GM21526 (cell line): ENCODE results near the gene CTIF.
"Not testable (repeated sequence)": the region's sequence is repeated elsewhere in the genome, so short reads cannot be mapped to it uniquely, and the experiment has no call there.

ENCODE experiments used
- ATAC-seq: cut with Tn5 transposase; IDR thresholded peaks from one replicate; pipeline ENCODE4 v1.9.1; 2021; ENCODE audit warnings: moderate library complexity; ENCODE audit not compliant: unreplicated experiment, low FRiP score

CTIF gene

GRCh38 chr18:48638451-48638850 is 99.6 kb downstream of the CTIF start:
- no peak for ATAC-seq

GRCh38 chr18:48638896-48639771 is 100.3 kb downstream of the CTIF start:
- no peak for ATAC-seq

- ATAC-seq, result no peak
These were observed 101.1 kb downstream of the CTIF start for GRCh38 chr18:48639772-48640432.

DNA sequence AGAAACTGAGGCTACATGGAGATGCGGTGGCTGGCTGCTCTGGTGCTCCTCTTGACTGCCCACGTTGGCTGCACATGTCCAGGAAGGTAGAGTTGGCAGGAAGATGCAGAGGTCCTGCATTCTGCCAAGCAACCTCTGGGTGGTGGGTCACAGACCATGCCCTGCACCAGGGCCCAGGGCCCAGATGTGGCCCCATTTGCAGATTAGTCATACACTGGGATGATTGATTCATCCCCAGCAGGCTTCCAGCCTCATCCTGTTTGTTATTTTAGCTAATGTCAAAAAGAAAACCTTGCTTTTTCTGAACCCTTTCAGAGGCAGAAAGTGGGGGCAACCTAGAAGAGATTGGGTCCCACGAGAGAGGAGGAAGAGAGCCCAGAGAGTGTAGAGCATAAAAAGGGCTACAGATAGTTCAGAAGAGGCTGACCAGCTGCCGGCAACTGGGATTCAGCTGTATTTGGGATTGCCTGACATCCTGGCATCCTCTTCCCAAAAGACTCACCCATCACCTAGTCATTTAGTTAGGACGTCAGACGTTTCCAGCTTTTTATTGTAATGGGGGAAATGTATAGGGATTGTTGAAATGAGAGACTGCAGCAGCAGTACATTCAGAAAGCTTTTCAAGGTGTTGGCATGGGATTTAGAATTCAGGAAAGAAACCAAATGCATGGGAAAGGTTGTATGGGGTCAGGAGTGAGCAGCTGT is 101.9 kb downstream of the CTIF start:
- ATAC-seq, result no peak

DNA sequence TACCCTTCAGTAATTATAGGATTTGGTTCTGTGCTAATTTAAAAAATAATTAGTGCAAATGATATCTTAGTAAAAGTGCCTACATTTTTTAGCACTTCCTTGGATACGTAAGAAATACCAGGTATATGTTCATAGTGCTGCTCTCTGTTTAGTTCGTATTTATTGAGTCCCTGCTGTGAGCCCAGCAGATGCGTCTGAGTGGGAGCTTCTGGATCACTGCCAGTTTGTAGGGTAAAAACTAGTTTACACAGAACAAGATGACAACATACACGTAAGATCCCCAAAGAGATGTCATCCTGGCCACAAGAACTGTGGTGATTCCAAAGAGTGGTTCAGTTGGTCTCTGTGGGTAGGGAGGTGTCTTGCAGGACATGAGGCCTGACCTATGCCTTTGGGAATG is 103.2 kb downstream of the CTIF start:
- ATAC-seq, result no peak

DNA sequence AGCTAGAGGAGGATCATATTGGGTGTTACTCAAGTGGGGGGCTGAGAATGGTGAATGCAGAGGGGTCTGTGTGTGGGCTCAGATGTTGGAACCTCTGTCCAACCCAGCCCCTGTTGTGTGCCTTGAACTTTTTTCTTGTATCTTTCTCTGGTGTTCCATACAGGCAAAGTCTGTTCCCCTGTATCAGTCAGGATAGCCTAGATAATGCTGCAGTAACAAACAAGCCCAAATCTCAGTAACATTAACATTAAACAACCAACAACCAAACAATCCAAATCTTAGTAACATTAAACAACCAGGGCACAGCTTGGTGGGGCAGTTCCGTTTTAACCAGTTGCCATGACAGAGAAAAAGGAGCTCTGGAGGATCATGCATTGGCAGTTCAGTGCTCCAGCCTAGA is 103.7 kb downstream of the CTIF start:
- no peak for ATAC-seq

GRCh38 chr18:48643262-48643661 is 104.4 kb downstream of the CTIF start:
- ATAC-seq, result no peak

GRCh38 chr18:48644029-48644428 is 105.2 kb downstream of the CTIF start:
- no peak for ATAC-seq

DNA sequence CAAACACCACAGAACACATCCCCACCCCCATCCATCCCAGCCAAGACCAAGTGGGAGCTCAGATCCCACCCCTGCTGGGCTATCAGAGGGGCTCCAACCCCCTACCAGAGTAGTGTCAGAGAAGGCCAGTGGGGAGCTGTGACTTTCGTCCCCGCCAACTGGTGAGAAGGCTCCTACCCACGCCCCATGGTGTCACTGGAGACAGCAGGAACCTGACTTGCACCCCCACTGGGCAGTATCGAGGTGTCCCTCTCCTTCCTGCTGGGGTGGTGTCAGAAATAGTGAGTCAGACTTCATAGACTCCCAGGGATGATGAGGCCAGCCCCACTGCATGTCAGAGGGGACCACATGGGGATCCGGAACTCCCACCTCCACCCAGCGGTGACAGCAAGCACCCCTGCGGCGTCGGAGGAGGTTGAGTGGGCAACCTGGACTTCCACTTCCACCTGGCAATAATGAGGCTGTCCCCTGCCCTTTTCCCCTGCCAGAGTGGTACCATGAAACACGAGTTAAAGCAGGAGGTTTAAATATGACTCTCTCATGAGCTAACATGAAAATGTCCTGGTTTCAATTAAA is 106.7 kb downstream of the CTIF start:
- no peak for ATAC-seq

GRCh38 chr18:48646976-48647375 is 108.1 kb downstream of the CTIF start:
- no peak for ATAC-seq

GRCh38 chr18:48649231-48649630 is 110.4 kb downstream of the CTIF start:
- no peak for ATAC-seq

DNA sequence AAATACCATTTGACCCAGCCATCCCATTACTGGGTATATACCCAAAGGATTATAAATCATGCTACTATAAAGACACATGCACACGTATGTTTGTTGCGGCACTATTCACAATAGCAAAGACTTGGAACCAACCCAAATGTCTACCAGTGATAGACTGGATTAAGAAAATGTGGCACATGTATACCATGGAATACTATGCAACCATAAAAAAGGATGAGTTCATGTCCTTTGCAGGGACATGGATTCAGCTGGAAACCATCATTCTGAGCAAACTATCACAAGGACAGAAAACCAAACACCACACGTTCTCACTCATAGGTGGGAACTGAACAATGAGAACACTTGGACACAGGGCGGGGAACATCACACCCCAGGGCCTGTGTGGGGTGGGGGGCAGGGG is 115.8 kb downstream of the CTIF start:
- not testable (repeated sequence) for ATAC-seq

DNA sequence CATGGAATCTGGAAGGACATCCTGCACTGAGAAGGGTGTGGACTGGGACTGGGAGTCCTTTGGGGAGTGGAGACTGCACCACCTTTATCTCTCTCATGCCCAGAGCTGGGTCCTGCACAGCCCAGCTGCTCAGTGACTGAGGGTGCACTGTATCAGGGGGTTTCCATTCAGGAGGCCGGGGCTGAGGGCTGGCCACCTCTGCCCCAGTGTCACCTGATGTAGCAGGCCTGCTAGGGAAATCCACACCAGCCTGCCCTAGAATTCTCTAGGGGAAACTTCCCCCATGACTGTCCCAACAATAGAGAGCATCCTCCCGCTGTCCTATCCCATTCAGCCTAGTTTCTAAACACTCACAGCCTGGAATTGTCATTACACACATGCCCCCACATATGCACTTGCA is 116.7 kb downstream of the CTIF start:
- ATAC-seq, result no peak

DNA sequence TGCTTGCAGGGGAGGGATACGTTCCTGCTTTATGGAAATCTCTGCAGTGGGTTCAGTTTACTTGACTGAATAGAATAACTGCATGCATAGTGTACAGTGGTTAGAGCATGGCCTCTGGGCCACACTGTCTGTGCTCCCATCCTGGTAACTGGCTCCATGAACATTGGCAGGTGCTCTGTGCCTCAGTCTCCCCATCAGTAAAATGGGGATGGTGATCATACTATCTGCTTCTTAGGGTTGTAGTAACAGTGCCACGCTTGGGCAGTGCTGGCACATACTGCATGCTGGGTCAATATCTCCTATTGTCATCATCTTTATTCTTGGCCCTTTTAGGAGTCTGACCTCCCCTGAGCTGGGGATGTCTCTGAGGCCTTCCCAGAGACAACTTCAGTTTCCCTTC is 117.3 kb downstream of the CTIF start:
- ATAC-seq, result no peak

DNA sequence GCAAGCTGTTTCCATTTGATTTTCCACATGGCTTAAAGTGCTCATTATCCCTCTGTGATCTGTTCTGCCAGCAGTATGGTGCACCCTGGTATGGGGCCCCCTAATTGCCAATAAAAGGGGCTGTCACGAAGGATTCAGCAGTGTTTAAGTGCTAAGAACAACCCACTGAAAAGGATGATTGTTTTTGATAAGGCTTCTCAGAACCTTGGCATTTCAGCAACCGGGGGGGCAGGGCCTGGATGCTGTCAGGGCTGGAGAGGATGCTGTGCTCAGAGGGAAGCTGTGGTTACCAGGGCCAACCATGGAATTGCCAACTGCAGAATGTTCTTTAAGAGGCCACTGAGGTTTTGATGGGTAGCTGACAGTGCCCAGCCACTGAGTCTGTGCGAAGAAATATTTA is 117.8 kb downstream of the CTIF start:
- ATAC-seq, result no peak

GRCh38 chr18:48657447-48658120 is 118.8 kb downstream of the CTIF start:
- no peak for ATAC-seq

- ATAC-seq, result no peak
These were observed 119.9 kb downstream of the CTIF start for GRCh38 chr18:48658721-48659120.

DNA sequence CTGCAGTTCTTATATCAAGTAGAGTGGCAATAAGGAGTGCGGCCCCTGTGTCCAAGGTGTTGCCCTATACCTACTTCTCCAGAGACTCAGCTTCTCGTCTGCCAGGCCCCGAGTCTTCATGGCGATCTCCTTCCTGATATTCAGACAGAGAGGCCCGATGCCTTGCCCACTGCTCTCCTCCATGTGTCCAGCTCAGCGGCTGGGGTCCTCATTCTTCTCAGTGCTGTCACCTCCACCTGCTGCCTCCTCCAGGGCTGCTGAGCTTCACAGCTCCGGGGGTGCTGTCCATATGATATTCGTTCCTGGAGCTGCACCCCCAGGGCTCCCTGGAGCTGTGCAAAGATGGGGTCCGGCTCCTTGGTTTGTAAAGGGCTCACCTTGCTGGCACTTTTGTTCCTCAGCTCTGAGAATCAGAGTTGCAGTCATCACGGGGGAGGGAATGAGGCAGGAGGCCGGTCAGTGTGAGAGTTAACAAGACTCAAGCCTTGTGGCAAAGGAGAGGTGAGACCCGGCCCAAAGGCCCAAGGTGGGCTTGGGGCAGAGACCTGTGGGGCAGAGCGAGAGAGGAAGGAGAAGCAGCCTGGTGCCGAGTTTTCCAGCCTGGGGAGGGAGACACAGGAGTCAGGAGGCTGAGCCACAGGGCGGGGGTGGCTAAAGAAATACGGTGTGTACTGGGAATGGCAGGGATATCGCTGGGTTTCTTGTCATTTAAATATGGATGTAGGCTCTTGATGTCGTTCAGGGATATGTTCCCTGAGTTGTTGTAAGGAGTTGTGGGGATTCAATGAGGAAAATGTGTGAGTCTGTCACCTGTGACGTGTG is 120.6 kb downstream of the CTIF start:
- ATAC-seq, result no peak

GRCh38 chr18:48660346-48661228 is 121.8 kb downstream of the CTIF start:
- ATAC-seq, result no peak
